ENCODE measurements around the gene CCDC93.

CCDC93 gene

DNA sequence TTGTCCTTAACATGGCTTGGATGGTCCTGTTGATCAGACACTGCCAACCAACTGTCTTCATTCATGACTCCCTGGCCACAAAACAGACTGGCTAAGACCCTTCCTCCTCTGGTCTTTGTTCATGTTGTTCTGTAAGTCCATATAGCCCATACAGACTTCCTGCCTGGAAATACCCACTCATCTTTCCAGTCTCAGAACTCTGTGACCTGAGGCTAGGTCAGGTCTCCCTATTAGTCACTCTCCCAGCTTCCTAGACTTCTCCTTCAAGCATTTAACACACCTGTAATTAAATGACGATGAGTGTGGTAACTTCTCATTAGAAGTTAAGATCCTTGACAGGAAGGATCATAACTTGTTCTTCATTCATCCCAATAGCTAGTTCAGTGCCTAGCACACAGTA lies 56.3 kb downstream of the CCDC93 start:
- H3K27ac ChIP-seq: no peak overlapping the region
- H3K79me2 ChIP-seq: no peaks in the 10 kb centered on the region
- no peaks in the 10 kb centered on the region for H3K9me3 ChIP-seq (ENCODE audit: control insufficient read depth, low read length)
- no peaks in the 10 kb centered on the region for H3K36me3 ChIP-seq (ENCODE audit: control insufficient read depth, insufficient read depth, low read length)
- no peak overlapping the region for H3K9ac ChIP-seq
- no peaks in the 10 kb centered on the region for H3K4me1 ChIP-seq
- no peak overlapping the region for H2AFZ ChIP-seq
- TF ChIP-seq, protein P1, sequence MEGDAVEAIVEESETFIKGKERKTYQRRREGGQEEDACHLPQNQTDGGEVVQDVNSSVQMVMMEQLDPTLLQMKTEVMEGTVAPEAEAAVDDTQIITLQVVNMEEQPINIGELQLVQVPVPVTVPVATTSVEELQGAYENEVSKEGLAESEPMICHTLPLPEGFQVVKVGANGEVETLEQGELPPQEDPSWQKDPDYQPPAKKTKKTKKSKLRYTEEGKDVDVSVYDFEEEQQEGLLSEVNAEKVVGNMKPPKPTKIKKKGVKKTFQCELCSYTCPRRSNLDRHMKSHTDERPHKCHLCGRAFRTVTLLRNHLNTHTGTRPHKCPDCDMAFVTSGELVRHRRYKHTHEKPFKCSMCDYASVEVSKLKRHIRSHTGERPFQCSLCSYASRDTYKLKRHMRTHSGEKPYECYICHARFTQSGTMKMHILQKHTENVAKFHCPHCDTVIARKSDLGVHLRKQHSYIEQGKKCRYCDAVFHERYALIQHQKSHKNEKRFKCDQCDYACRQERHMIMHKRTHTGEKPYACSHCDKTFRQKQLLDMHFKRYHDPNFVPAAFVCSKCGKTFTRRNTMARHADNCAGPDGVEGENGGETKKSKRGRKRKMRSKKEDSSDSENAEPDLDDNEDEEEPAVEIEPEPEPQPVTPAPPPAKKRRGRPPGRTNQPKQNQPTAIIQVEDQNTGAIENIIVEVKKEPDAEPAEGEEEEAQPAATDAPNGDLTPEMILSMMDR (IDR thresholded peaks at IDR 0.05): no peak
- H3K27me3 ChIP-seq (ENCODE audit: control insufficient read depth, insufficient read depth, low read length): no peaks in the 10 kb centered on the region
- no peak overlapping the region for H3K4me2 ChIP-seq (ENCODE audit: low read length)
- no peak overlapping the region for H3K4me3 ChIP-seq (ENCODE audit: low read depth, low read length)

DNA sequence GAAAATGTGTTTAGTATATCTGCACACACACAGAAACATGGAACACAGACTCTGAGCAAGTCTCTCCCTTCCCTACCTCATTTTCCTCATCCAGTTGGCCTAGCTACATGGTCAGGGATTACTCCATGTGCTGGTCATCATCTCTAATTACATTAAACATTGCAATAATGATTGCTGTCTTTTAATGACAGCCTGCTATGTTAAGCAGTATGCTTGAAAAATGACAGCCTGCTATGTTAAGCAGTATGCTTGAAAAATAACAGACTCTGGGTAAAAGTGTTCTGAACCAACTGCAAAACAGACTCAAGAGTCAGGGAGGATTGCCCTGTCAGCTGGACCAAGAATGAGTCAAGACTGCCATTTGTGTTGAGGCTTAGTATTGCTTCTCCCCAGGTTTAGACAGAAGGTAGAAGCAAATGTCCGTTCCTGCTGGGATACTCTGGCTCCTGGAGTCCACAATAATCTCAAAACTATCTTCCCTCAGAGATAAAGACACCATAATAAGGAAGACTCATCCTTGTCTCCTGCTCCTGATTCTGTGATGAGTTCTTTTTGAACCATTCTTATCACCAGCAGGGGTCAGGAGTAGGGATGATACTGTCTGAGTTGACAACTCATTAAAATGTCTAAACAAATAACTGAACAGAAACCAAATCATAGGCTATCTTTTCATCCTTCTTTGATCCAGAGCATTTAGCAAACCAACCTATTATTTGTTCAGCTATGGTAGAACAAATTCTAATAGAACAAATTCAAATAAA lies 57.7 kb downstream of the CCDC93 start:
- H3K9ac ChIP-seq: no peak overlapping the region
- no peaks in the 10 kb centered on the region for H3K36me3 ChIP-seq (ENCODE audit: control insufficient read depth, insufficient read depth, low read length)
- TF ChIP-seq, protein P1 (IDR thresholded peaks at IDR 0.05): peak; percentile 11
- H3K9me3 ChIP-seq (ENCODE audit: control insufficient read depth, low read length): no peaks in the 10 kb centered on the region
- no peak overlapping the region for H3K27ac ChIP-seq
- no peaks in the 10 kb centered on the region for H3K4me1 ChIP-seq
- H3K4me3 ChIP-seq (ENCODE audit: low read depth, low read length): no peak overlapping the region
- no peaks in the 10 kb centered on the region for H3K27me3 ChIP-seq (ENCODE audit: control insufficient read depth, insufficient read depth, low read length)
- no peaks in the 10 kb centered on the region for H3K79me2 ChIP-seq
- no peak overlapping the region for H3K4me2 ChIP-seq (ENCODE audit: low read length)
- no peak overlapping the region for H2AFZ ChIP-seq

DNA sequence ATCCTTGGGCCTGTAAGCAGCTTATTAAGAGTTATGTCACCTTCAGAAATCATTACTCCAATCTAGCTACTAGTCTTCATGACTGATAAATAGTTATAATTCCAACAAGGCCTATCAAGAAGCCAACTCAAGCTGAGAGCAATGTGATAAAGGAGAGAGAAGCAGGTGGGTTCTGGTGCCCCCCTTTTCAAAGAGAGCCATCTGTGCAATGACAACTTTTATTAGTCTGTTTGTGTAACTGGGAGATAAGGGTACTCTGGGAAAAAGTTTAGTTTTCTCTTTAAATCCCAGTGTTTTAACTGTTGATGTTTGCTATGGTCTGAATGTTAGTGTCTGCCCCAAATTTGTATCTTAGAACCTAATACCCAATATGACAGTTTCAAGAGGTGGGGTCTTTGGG lies 60.6 kb downstream of the CCDC93 start:
- Histone ChIP-seq H3K9ac (no peak overlapping the region), H3K27me3 (ENCODE audit: control insufficient read depth, insufficient read depth, low read length) (no peaks in the 10 kb centered on the region), H3K27ac (no peak overlapping the region), H3K4me2 (ENCODE audit: low read length) (no peak overlapping the region), H3K79me2 (no peaks in the 10 kb centered on the region), H3K4me1 (no peaks in the 10 kb centered on the region), H3K36me3 (ENCODE audit: control insufficient read depth, insufficient read depth, low read length) (no peaks in the 10 kb centered on the region), H2AFZ (no peak overlapping the region), H3K9me3 (ENCODE audit: control insufficient read depth, low read length) (no peaks in the 10 kb centered on the region), H3K4me3 (ENCODE audit: low read depth, low read length) (no peak overlapping the region)
- TF ChIP-seq, protein P1 (IDR thresholded peaks at IDR 0.05): no peak

DNA sequence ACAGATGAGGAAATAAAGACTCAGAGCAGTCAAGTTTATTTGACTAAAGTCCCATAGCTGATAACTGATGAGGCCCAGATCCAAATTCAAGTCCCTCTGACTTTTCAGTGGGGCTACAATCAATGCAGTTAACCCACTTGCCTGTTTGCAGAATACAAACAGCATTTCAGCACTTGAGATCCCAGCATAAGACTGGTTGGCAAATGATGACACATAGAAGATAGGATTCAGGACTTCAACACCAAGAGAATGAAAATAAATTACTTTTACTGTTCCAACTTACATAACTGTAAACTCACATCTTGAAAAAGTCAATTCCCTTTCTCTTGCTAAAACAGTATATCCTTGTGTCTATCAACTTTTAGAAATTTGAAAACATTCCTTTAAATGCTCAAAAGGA lies 61.2 kb downstream of the CCDC93 start:
- Histone ChIP-seq H3K79me2 (no peaks in the 10 kb centered on the region), H3K4me1 (no peaks in the 10 kb centered on the region), H3K27me3 (ENCODE audit: control insufficient read depth, insufficient read depth, low read length) (no peaks in the 10 kb centered on the region), H2AFZ (no peak overlapping the region), H3K27ac (no peak overlapping the region), H3K9ac (no peak overlapping the region), H3K36me3 (ENCODE audit: control insufficient read depth, insufficient read depth, low read length) (no peaks in the 10 kb centered on the region), H3K4me3 (ENCODE audit: low read depth, low read length) (no peak overlapping the region), H3K4me2 (ENCODE audit: low read length) (no peak overlapping the region), H3K9me3 (ENCODE audit: control insufficient read depth, low read length) (no peaks in the 10 kb centered on the region)
- TF ChIP-seq, protein P1 (IDR thresholded peaks at IDR 0.05): no peak

DNA sequence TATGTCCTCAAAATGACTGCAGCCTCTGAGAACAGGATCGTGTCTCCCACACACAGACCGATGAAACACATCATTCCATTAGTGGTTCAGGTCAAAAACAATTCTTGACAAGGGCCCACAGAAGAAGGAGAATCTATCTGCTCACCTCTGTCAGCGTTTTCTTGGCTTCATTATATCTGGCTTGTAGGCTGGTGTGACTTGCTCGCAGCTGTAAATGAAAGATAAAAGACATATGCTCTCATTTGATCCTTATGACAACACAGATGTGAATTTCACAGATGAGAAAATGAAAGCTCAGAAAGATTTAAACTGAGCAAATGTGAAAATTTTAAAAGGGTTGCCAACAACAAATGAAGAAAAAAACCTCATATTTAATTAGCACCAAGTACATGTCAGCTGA lies 61.6 kb downstream of the CCDC93 start:
- Histone ChIP-seq H2AFZ (no peak overlapping the region), H3K27ac (no peak overlapping the region), H3K79me2 (no peaks in the 10 kb centered on the region), H3K4me1 (no peaks in the 10 kb centered on the region), H3K4me2 (ENCODE audit: low read length) (no peak overlapping the region), H3K9ac (no peak overlapping the region), H3K27me3 (ENCODE audit: control insufficient read depth, insufficient read depth, low read length) (no peaks in the 10 kb centered on the region), H3K9me3 (ENCODE audit: control insufficient read depth, low read length) (no peaks in the 10 kb centered on the region), H3K4me3 (ENCODE audit: low read depth, low read length) (no peak overlapping the region), H3K36me3 (ENCODE audit: control insufficient read depth, insufficient read depth, low read length) (no peaks in the 10 kb centered on the region)
- TF ChIP-seq, protein P1 (IDR thresholded peaks at IDR 0.05): no peak
